GM19035 (cell line): ENCODE results near the gene NTN4.
"Not testable (repeated sequence)": the region's sequence is repeated elsewhere in the genome, so short reads cannot be mapped to it uniquely, and the experiment has no call there.

Experiments
- ATAC-seq: cut with Tn5 transposase; IDR thresholded peaks from one replicate; pipeline ENCODE4 v1.9.1; 2021; ENCODE audit not compliant: unreplicated experiment

The NTN4 gene

GRCh38 chr12:95756362-95756761 is 34.2 kb downstream of the NTN4 start:
- no peak for ATAC-seq

DNA sequence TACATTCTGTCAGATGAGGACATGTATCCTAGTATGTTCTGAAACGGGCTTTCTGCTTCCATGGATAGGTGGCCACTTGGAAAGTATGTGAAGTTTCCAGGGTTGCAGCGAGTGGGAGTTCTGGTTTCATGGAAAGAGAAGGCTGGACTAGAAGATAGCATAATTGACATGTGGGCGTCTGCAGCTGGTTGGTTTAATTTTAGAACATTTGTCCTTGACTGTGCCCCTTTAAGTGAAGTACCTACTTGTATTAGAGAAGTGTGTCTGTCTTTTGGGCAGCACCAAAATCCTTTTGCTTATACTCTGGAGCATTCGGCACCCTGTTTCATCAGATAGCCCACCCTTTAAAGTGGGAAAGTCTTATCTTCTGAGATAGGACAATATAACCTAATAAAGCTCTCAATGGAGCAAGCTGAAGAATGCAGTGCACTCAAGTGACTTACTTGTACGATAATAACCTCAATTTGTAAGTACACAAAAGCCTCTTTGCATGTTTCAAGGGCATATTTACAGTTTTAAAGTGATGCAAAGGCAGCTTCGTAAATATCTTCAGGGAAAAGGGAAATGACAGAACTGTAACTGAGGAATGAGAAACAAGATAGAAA is 35.2 kb downstream of the NTN4 start:
- ATAC-seq = no peak

GRCh38 chr12:95746062-95746461 is 44.5 kb downstream of the NTN4 start:
- ATAC-seq = not testable (repeated sequence)

- no peak for ATAC-seq
These were observed 48.0 kb downstream of the NTN4 start for GRCh38 chr12:95742586-95742985.

DNA sequence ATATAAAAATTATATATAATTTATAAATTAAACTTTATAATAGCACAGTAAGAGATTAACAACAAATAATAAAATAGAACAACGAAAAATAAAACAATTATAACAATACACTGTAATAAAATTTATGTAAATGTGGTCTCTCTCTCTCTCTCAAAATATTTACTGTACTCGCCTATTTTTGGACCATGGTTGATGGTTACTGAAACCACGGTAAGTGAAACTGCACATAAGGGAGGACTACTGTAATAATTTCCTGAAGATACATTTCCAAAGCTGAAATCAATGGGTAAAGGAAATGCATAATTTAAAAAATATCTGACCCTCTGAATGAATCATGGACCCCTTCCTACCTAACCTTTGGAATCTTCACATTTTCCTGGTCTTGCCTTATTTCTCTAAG is 48.9 kb downstream of the NTN4 start:
- ATAC-seq = no peak

DNA sequence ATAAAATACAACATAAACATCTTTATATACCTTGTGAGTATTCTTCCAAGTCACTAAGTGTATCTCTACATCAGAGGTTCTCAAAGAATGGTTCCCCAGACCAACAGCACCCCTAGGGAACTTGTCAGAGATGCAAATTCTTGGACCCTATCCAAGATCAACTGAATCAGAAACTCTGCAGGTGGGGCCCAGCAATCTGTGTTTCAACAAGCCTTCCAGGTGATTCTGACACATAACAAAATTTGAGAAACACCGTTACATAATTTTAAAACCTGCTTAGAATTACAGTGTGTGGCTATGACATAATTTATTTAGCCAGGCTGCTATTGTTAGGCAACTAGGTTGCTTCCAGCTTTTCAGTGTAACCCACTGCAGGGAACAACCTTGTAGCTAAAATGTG is 49.8 kb downstream of the NTN4 start:
- no peak for ATAC-seq

- ATAC-seq = no peak
These were observed 50.8 kb downstream of the NTN4 start for GRCh38 chr12:95739561-95740313.

DNA sequence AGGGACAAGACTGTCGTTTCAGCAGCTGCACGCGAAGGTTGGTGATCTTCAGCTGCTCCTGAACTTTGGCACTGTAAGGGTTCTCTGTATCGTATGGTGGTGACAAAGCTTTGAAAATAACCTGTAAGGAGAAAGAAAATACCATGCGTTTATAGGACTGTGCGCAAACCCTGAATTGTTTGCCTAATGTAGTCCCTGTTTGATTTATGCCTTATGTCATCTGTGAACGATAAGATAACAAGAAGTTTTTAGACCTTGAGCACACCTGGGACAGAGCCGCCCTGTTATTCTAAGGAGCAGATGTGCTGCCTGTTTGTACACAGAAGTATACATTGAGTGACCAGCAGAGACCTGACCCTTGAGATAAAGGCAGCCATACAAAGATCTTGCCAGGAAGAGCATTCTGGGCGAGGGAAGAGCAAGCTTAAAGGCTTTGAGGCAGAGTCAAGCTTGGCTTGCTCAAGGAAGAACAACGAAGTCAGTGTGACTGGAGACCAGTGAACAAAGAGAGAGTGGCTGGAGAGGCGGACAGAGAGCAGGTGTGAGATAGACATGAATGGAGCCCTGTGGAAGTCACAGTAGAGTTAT is 52.4 kb downstream of the NTN4 start:
- ATAC-seq = no peak

GRCh38 chr12:95736631-95737030 is 53.9 kb downstream of the NTN4 start:
- ATAC-seq = no peak

DNA sequence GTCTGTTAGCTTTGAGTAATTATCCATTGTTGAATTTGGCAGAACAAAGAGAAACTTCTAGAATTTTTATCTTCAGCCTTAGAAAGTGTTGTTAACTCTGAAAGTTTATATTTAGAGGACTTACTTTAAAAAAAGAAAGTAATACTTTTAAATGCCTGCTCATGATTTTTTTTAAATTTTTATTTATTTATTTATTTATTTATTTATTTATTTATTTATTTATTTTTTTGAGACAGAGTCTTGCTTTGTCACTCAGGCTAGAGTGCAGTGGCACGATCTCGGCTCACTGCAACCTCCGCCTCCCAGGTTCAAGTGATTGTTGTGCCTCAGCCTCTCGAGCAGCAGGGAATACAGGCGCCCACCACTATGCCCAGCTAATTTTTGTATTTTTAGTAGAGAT is 54.8 kb downstream of the NTN4 start:
- ATAC-seq = not testable (repeated sequence)

DNA sequence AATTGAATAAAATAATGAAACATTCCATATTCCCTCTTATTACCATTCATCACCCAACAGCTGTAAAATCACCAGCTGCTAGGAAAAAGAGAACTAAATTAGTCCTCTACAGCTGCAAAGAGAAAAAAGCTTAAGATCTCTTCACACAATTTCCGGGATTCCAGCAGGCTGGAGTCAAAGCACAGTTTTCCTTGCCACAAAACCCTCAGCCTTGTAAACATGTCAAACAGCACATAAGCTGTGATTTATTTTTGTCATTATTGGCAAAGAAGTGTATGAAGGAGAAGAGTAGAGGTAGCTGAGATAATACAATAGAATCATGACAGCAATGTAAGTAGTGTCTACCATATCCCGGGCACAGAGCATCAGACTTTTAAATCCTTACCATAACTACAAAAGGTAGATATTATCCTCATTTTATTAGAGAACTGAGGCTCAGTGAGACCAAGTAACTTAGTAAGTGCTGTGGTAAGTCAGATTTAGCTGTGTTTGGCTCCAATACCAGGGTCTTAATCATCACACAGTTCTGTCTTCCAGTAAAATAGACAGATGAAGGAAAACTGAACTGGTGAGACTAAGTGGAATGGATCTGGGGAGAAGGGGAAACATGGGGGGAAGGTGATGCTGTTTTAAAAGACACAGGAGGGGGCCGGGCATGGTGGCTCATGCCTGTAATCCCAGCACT is 57.3 kb downstream of the NTN4 start:
- no peak for ATAC-seq

DNA sequence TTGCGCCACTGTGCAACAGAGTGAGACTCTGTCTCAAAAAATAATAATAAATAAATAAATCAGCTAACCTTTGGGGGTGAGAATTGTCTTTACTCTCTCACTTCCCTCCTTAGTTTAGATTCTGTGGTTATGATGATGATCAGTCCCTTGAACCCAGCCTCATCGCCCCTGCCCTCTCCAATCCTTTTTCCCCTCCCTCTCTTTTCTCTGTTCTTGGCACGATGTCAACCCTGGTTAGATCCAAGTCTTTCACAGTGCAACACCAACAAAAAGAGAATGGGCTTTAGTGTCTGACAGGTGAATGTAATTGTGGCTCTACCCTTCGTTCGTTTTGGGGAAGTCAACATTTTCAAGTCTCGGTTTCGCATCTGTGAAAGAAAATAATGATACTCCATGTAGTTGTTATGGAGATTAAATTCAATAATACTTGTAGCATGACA is 59.0 kb downstream of the NTN4 start:
- peak; percentile 52 for ATAC-seq

DNA sequence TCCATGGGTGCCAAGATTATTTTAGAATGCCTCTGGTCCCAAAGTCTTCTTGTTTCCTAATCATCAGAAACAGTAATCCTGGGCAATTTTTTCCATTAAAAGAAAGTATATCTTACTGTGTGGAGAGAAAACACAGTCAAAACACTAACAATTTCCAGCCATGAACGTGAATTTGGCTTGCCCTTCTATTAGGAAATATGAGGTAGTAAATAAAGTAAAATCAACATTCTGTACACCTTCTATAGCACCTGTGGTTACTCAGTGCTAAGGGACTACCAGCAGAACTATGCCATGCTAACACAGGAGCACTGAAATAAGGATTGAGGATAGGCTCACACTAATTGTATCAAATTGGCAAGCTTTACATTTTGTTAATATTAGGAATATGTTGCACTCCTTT is 60.1 kb downstream of the NTN4 start:
- no peak for ATAC-seq

DNA sequence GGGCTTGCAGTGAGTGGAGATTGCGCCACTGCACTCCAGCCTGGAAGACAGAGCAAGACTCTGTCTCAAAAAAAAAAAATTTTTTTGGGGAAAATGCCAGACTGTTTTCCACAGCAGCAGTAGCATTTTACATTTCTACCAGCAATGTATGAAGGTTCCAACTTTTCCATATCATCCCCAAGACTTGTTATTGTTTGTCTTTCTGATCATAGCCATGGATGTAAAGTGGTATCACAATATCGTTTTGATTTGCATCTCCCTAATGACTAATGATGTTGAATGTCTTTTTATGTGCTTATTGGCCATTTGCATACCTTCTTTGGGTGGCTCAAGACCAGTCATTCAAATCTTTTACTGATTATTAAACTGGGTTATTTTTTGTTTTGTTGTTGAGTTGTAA is 63.7 kb downstream of the NTN4 start:
- no peak for ATAC-seq

DNA sequence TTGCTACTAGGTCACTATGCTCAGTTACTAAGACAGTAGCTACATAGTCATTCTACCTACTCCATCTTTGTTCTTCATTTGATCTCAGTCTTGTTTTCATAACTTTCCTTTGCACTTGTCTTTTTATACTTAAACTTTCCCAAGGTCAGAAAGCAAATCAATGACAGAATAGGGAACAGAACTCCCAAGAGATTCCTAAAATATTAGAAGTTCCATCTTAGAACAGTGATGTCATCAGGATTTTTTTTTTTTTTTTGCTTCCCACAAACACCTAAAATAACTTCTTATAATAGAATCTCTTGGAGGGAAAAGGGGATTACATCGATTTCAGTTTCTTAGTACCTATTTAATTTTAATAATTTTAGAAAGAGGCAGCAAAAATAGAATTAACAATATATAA is 65.8 kb downstream of the NTN4 start:
- no peak for ATAC-seq

GRCh38 chr12:95723693-95724384 is 66.7 kb downstream of the NTN4 start:
- no peak for ATAC-seq

GRCh38 chr12:95721320-95721719 is 69.2 kb downstream of the NTN4 start:
- no peak for ATAC-seq

GRCh38 chr12:95720146-95720545 is 70.4 kb downstream of the NTN4 start:
- ATAC-seq = no peak

GRCh38 chr12:95718772-95719171 is 71.8 kb downstream of the NTN4 start:
- ATAC-seq = no peak

GRCh38 chr12:95718006-95718431 is 72.5 kb downstream of the NTN4 start:
- ATAC-seq = no peak

DNA sequence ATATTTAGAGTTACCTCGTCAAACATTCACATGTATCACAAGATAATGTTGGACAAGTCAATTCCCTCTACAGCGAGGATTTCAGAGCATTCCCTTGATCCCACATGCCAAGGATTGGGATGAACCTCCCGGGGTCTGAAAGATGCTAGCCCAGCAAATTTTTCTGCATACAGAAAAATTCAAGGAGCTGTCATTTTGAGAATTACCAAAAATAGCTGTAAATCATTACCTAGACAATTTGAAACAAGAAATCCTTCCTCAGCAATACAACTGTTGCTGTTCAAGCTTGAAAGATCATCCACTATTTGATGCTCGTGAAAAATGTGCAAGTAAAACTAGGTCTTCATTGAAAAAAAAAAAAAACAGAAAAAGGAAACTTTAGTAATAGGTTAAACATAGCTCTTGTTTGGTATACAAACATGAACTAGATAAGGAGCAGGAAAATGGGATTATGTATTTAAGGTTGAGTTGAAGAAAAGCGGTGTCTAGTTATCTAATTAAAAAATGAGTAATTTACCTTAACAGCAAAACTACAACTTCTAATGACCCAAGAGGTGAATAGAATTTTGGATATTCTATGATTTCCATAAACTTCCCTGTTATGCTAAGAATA is 73.1 kb downstream of the NTN4 start:
- no peak for ATAC-seq
